CD4-positive, alpha-beta T cell (primary cell): ENCODE data around the gene ERC2. TPM values are rescaled to one million over a fixed set of nuclear protein-coding genes. Genes with fewer than 3 reads are reported as not detected.
"Not testable (repeated sequence)": the region's sequence is repeated elsewhere in the genome, so short reads cannot be mapped to it uniquely, and the experiment has no call there.

Experiments used
- ATAC-seq: fragments of 200-7000 bp; cut with Tn5 transposase; one replicate; pipeline ENCODE4 v1.10.0; 2022; ENCODE audit warnings: mild to moderate bottlenecking; ENCODE audit not compliant: poor library complexity
- CTCF ChIA-PET: fragments of 350-600 bp; sonication (Branson Sonifier 250); formaldehyde crosslinking; loops from one replicate; lab custom pipeline; 2021; ENCODE audit warnings: antibody characterized with exemption, inconsistent platforms; lab: Charles Lee
- POLR2A ChIA-PET: fragments of 350-600 bp; sonication (Branson Sonifier 250); formaldehyde crosslinking; loops from one replicate; lab custom pipeline; 2021; ENCODE audit warnings: antibody characterized with exemption, inconsistent platforms; lab: Charles Lee
- DNase-seq, 14 experiments: peaks; one replicate each; pipeline ENCODE4 v3.0.0-alpha.2; 2013 to 2020; ENCODE audit warnings: mixed read lengths in 2 of 14
- H3K27ac ChIP-seq, 2 donors: one replicate each; pipeline versions ENCODE4 v1.5.1 to v1.7.0; 2013; ENCODE audit warnings: low read length in 2 of 2, low read depth in 1 of 2, mild to moderate bottlenecking in 1 of 2
- H3K27me3 ChIP-seq, 2 experiments: 1 replicate in 1 of 2; 2 replicates in 1 of 2; pipeline versions ENCODE4 v1.6.1 to v1.7.0; 2013; ENCODE audit warnings: low read length in 2 of 2, control low read depth in 1 of 2, mild to moderate bottlenecking in 1 of 2, moderate library complexity in 1 of 2; ENCODE audit not compliant: insufficient read depth in 2 of 2, control insufficient read depth in 1 of 2
- H3K36me3 ChIP-seq: one replicate; pipeline ENCODE4 v1.6.1; 2013; ENCODE audit warnings: low read length, control low read depth; ENCODE audit not compliant: insufficient read depth
- H3K4me1 ChIP-seq: one replicate; pipeline ENCODE4 v1.6.1; 2013; ENCODE audit warnings: low read length, control low read depth; ENCODE audit not compliant: insufficient read depth
- H3K4me3 ChIP-seq: one replicate; pipeline ENCODE4 v1.5.1; 2013; ENCODE audit warnings: mild to moderate bottlenecking, low read length, moderate library complexity
- H3K9me3 ChIP-seq, 2 experiments: 1 replicate in 1 of 2; 2 replicates in 1 of 2; pipeline versions ENCODE4 v1.6.1 to v1.7.0; 2013; ENCODE audit warnings: low read length in 2 of 2, mild to moderate bottlenecking in 2 of 2, control low read depth in 1 of 2, moderate library complexity in 1 of 2; ENCODE audit not compliant: control insufficient read depth in 1 of 2, insufficient read depth in 1 of 2
- H3K27ac Mint-ChIP-seq: one replicate; pipeline ENCODE4 v1.8.0; 2020; ENCODE audit warnings: mixed read lengths
- H3K27me3 Mint-ChIP-seq: one replicate; pipeline ENCODE4 v1.8.0; 2021; ENCODE audit warnings: mixed read lengths
- H3K36me3 Mint-ChIP-seq: one replicate; pipeline ENCODE4 v1.8.0; 2021; ENCODE audit warnings: low read depth, mixed read lengths
- H3K4me1 Mint-ChIP-seq: one replicate; pipeline ENCODE4 v1.8.0; 2021; ENCODE audit warnings: low read depth, mixed read lengths
- H3K4me3 Mint-ChIP-seq: one replicate; pipeline ENCODE4 v1.8.0; 2020; ENCODE audit warnings: mild to moderate bottlenecking, mixed read lengths
- H3K9me3 Mint-ChIP-seq: one replicate; pipeline ENCODE4 v1.8.0; 2020; ENCODE audit warnings: mixed read lengths
- CTCF ChIP-seq: fragments of 200-600 bp; IDR thresholded peaks from one replicate; pipeline ENCODE4 v1.8.0; 2022; ENCODE audit warnings: antibody characterized with exemption, mild to moderate bottlenecking
- intact Hi-C, 2 experiments: fragments of 100-400 bp; cut with DNase I in 1 of 2; cut with micrococcal nuclease in 1 of 2; formaldehyde crosslinking; loops; one replicate each; pipeline versions ENCODE4 v1.15.1 to v1.9.0; 2023 to 2025; cut with DNase I, micrococcal nuclease
- total RNA-seq, 174 experiments: library from RNA in 2 of 174; stranded (reverse) in 2 of 174; gene quantifications; one replicate each; pipeline ENCODE4 v1.2.3 and lab custom pipeline; 2021 to 2026

Gene ERC2
- total RNA-seq, 2 experiments from 2014 or later = not detected

- H3K27me3 Mint-ChIP-seq = no peaks in the 10 kb centered on the region
- H3K36me3 Mint-ChIP-seq = no peaks in the 10 kb centered on the region
- H3K4me3 Mint-ChIP-seq = no peak overlapping the region
- ATAC-seq (no peak), DNase-seq (no peak)
- Histone ChIP-seq H3K9me3 (peaks cover 0 to 5% of the 10 kb centered on the region in 2 experiments), H3K4me3 (no peak overlapping the region), H3K27me3 (no peaks in the 10 kb centered on the region), H3K36me3 (no peaks in the 10 kb centered on the region), H3K4me1 (no peaks in the 10 kb centered on the region), H3K27ac (no peak overlapping the region)
- intact Hi-C loops = no loop called here
- ChIA-PET CTCF (no interaction called here), POLR2A (no interaction called here)
- no peak overlapping the region for H3K27ac Mint-ChIP-seq
- TF ChIP-seq CTCF = no peak
- no peaks in the 10 kb centered on the region for H3K4me1 Mint-ChIP-seq
- H3K9me3 Mint-ChIP-seq = peaks cover 6% of the 10 kb centered on the region
Measured at GRCh38 chr3:56069766-56070165, 398.5 kb downstream of the ERC2 start.

GRCh38 chr3:56066405-56066804 is 401.9 kb downstream of the ERC2 start:
- not testable (repeated sequence) for ATAC-seq, H3K9me3 ChIP-seq

GRCh38 chr3:56064684-56065083 is 403.6 kb downstream of the ERC2 start:
- DNase-seq (no peak), ATAC-seq (no peak)
- intact Hi-C loops = no loop called here
- Histone ChIP-seq H3K9me3 (peaks cover 0 to 5% of the 10 kb centered on the region in 2 experiments), H3K4me1 (no peaks in the 10 kb centered on the region), H3K36me3 (no peaks in the 10 kb centered on the region), H3K4me3 (no peak overlapping the region), H3K27ac (no peak overlapping the region), H3K27me3 (no peaks in the 10 kb centered on the region)
- Mint-ChIP-seq H3K9me3 (peaks cover 6% of the 10 kb centered on the region), H3K36me3 (no peaks in the 10 kb centered on the region), H3K4me3 (no peak overlapping the region), H3K4me1 (no peaks in the 10 kb centered on the region), H3K27me3 (peaks cover 3% of the 10 kb centered on the region), H3K27ac (no peak overlapping the region)
- TF ChIP-seq CTCF = no peak
- CTCF ChIA-PET = no interaction called here
- POLR2A ChIA-PET = no interaction called here

More at GRCh38 chr3:56066405-56066804, 401.9 kb downstream of the ERC2 start:
- intact Hi-C loops, CTCF ChIA-PET, H3K36me3 Mint-ChIP-seq, H3K36me3 ChIP-seq, H3K27me3 Mint-ChIP-seq, H3K27ac ChIP-seq, H3K4me3 ChIP-seq, H3K4me1 Mint-ChIP-seq, H3K4me1 ChIP-seq, DNase-seq, H3K27me3 ChIP-seq, H3K9me3 Mint-ChIP-seq, H3K4me3 Mint-ChIP-seq, POLR2A ChIA-PET, H3K27ac Mint-ChIP-seq: not testable (repeated sequence)

- CTCF ChIA-PET = interaction anchor here (0.6 kb wide), 1 partner anchor 1738 kb away, joined by 3 read pairs; no protein-coding TSS in a partner anchor
- POLR2A ChIA-PET = no interaction called here
Measured at GRCh38 chr3:56061279-56061626, 407.0 kb downstream of the ERC2 start.

More at GRCh38 chr3:56061279-56061626, 407.0 kb downstream of the ERC2 start:
- H3K27me3 ChIP-seq = no peaks in the 10 kb centered on the region
- no peak overlapping the region for H3K27ac Mint-ChIP-seq
- no peak for ATAC-seq
- H3K4me3 ChIP-seq = no peak overlapping the region
- no peaks in the 10 kb centered on the region for H3K36me3 ChIP-seq
- no peaks in the 10 kb centered on the region for H3K4me1 ChIP-seq
- DNase-seq = no peak
- no peaks in the 10 kb centered on the region for H3K36me3 Mint-ChIP-seq
- H3K4me1 Mint-ChIP-seq = no peaks in the 10 kb centered on the region
- intact Hi-C loops = no loop called here
- peaks cover 0 to 5% of the 10 kb centered on the region in 2 experiments for H3K9me3 ChIP-seq
- TF ChIP-seq CTCF = no peak
- H3K27ac ChIP-seq = no peak overlapping the region
- peaks cover 2% of the 10 kb centered on the region for H3K9me3 Mint-ChIP-seq
- H3K4me3 Mint-ChIP-seq = no peak overlapping the region
- H3K27me3 Mint-ChIP-seq = peaks cover 3% of the 10 kb centered on the region
